ENCODE measurements around the gene CCDC7.

- TF ChIP-seq, protein P1, sequence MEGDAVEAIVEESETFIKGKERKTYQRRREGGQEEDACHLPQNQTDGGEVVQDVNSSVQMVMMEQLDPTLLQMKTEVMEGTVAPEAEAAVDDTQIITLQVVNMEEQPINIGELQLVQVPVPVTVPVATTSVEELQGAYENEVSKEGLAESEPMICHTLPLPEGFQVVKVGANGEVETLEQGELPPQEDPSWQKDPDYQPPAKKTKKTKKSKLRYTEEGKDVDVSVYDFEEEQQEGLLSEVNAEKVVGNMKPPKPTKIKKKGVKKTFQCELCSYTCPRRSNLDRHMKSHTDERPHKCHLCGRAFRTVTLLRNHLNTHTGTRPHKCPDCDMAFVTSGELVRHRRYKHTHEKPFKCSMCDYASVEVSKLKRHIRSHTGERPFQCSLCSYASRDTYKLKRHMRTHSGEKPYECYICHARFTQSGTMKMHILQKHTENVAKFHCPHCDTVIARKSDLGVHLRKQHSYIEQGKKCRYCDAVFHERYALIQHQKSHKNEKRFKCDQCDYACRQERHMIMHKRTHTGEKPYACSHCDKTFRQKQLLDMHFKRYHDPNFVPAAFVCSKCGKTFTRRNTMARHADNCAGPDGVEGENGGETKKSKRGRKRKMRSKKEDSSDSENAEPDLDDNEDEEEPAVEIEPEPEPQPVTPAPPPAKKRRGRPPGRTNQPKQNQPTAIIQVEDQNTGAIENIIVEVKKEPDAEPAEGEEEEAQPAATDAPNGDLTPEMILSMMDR (IDR thresholded peaks at IDR 0.05), result no peak
- no peak for TF ChIP-seq POLR2A (IDR thresholded peaks at IDR 0.05)
Observed at GRCh38 chr10:32909456-32909855, 463.5 kb downstream of the CCDC7 start.

Data from adrenal gland (tissue), 5 donors.